HG02973 (cell line): ENCODE data around the gene XG.

Source experiments
- ATAC-seq: cut with Tn5 transposase; IDR thresholded peaks from one replicate; pipeline ENCODE4 v1.9.1; 2021; ENCODE audit warnings: moderate library complexity; ENCODE audit not compliant: unreplicated experiment

The XG gene

DNA sequence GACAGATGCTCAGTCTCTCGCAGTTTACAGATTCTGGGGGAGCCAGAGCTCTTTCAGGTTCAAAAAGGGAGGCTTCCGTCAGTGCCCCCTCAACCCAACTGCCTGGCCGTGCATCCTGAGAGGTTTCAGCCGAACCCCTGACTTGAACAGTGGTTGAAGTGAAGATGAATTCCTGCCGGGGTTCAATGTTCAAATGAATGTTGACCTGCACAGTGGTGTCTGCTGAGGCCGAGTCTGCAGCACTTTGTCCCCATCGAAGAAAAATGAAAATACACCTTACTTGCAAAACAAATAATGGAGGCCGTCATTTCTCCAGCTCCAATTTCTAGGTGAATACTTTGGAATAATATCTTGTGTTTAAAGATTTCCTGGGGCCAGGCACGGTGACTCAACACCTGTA, 110.6 kb downstream of the XG start:
- no peak for ATAC-seq

- ATAC-seq, result no peak
These were observed 111.8 kb downstream of the XG start for GRCh38 chrX:2863646-2864045.
